ENCODE data around the gene SRPX. TPM values are rescaled to one million over a fixed set of nuclear protein-coding genes. Genes with fewer than 3 reads are reported as not detected.

Gene SRPX
- polyA plus RNA-seq, 1 of the 3 experiments (the other 2 are of a cell fraction) = 124 TPM

GRCh38 chrX:38233891-38234667 is 13.4 kb upstream of the SRPX start (continued):
- no peak for TF ChIP-seq YY1 (IDR thresholded peaks at IDR 0.05; ENCODE audit: low read depth)
- no peak for TF ChIP-seq NRF1 (IDR thresholded peaks at IDR 0.05; ENCODE audit: low read depth, low read length)

- no peak overlapping the region for H2AFZ ChIP-seq (ENCODE audit: low read depth)
- no peaks in the 10 kb centered on the region for H3K9me3 ChIP-seq
- no peak overlapping the region for H3K27ac ChIP-seq (ENCODE audit: low read depth in 2 of 2, low read length in 1 of 2)
- no peak for DNase-seq
- H3K4me2 ChIP-seq = no peak overlapping the region
- TF ChIP-seq ZBTB33 (IDR thresholded peaks at IDR 0.05; ENCODE audit: borderline replicate concordance, low read depth) = no peak
- no peak for TF ChIP-seq FOXJ3 (CRISPR knock-in tag; IDR thresholded peaks at IDR 0.05)
- TF ChIP-seq TCF12 (IDR thresholded peaks at IDR 0.05) = peak; percentile 6; the same call in 1 of the 2 replicates
- H3K4me1 ChIP-seq (ENCODE audit: control insufficient read depth in 1 of 2, insufficient read depth in 2 of 2, low read depth in 1 of 2, low read length in 1 of 2) = no peaks in the 10 kb centered on the region
- CTCF ChIA-PET = interaction anchor here (0.7 to 1.6 kb wide), 3 partner anchors 12 to 66 kb away, joined by 3 to 9 read pairs (median 3); no protein-coding TSS in a partner anchor
- POLR2A ChIA-PET = no interaction called here
- H3K4me3 ChIP-seq (ENCODE audit: low read depth in 2 of 2, low read length in 1 of 2) = no peak overlapping the region
- H3K36me3 ChIP-seq (replicated peaks in 1 of 2; ENCODE audit: control insufficient read depth in 1 of 2, insufficient read depth in 2 of 2, low read length in 1 of 2) = no peaks in the 10 kb centered on the region
- WGBS (ENCODE audit: low lambda C conversion rate) = 37% methylated on average over 3 of the region's 3 CpGs
- H3F3A ChIP-seq (replicated peaks; ENCODE audit: insufficient read depth) = no peaks in the 10 kb centered on the region
- no peaks in the 10 kb centered on the region for H3K9me2 ChIP-seq
- H3K9ac ChIP-seq = no peak overlapping the region
- H3K79me2 ChIP-seq (ENCODE audit: insufficient read depth) = no peaks in the 10 kb centered on the region
- no peaks in the 10 kb centered on the region for H4K20me1 ChIP-seq (ENCODE audit: insufficient read depth)
- H3K27me3 ChIP-seq (ENCODE audit: insufficient read depth) = no peaks in the 10 kb centered on the region
Observed at GRCh38 chrX:38232079-38232686, 11.5 kb upstream of the SRPX start.

GRCh38 chrX:38225093-38225492 is 4.4 kb upstream of the SRPX start:
- Histone ChIP-seq H3K4me1 (ENCODE audit: control insufficient read depth in 1 of 2, insufficient read depth in 2 of 2, low read depth in 1 of 2, low read length in 1 of 2) (peaks cover 0 to under 1% of the 10 kb centered on the region in 2 experiments; a peak in 1 of 4 replicates), H4K20me1 (ENCODE audit: insufficient read depth) (no peaks in the 10 kb centered on the region), H3K9ac (0 out of 2 replicates have a peak overlapping the region, but pooled peaks have one; percentile 9), H3K4me3 (ENCODE audit: low read depth in 2 of 2, low read length in 1 of 2) (no peak overlapping the region), H3K36me3 (replicated peaks in 1 of 2; ENCODE audit: control insufficient read depth in 1 of 2, insufficient read depth in 2 of 2, low read length in 1 of 2) (no peaks in the 10 kb centered on the region), H3K9me2 (no peaks in the 10 kb centered on the region), H3K27me3 (ENCODE audit: insufficient read depth) (no peaks in the 10 kb centered on the region; the same call in 1 of the 2 replicates), H3K27ac (ENCODE audit: low read depth in 2 of 2, low read length in 1 of 2) (no peak overlapping the region), H3F3A (replicated peaks; ENCODE audit: insufficient read depth) (no peaks in the 10 kb centered on the region), H2AFZ (ENCODE audit: low read depth) (peak overlapping the region; percentile 72; the same call in 1 of the 2 replicates), H3K4me2 (peak overlapping the region; percentile 11; the same call in 1 of the 2 replicates), H3K9me3 (no peaks in the 10 kb centered on the region), H3K79me2 (ENCODE audit: insufficient read depth) (no peaks in the 10 kb centered on the region)
- DNase-seq = no peak
- 3% methylated on average over 3 of the region's 3 CpGs for WGBS (ENCODE audit: low lambda C conversion rate)
- ChIA-PET POLR2A (no interaction called here), CTCF (no interaction called here)
- TF ChIP-seq FOXM1 (IDR thresholded peaks at IDR 0.05; ENCODE audit: low read depth) = no peak
- no peak for TF ChIP-seq FOXJ3 (CRISPR knock-in tag; IDR thresholded peaks at IDR 0.05)
- TF ChIP-seq SMC3 (IDR thresholded peaks at IDR 0.05; ENCODE audit: low read depth, low read length) = no peak
- TF ChIP-seq SIN3A (IDR thresholded peaks at IDR 0.05; ENCODE audit: borderline replicate concordance, low read depth, low read length) = no peak
- TF ChIP-seq GATA2 (CRISPR knock-in tag; IDR thresholded peaks at IDR 0.05) = no peak
- TF ChIP-seq GABPA (IDR thresholded peaks at IDR 0.05; ENCODE audit: low read depth) = no peak
- no peak for TF ChIP-seq RFX5 (IDR thresholded peaks at IDR 0.05; ENCODE audit: low read length)
- TF ChIP-seq ZBTB33 (IDR thresholded peaks at IDR 0.05; ENCODE audit: borderline replicate concordance, low read depth) = no peak
- TF ChIP-seq RXRA (IDR thresholded peaks at IDR 0.05; ENCODE audit: borderline replicate concordance, low read depth) = no peak
- TF ChIP-seq FOSL2 (IDR thresholded peaks at IDR 0.05; ENCODE audit: borderline replicate concordance, low read depth) = no peak
- no peak for TF ChIP-seq MAX (IDR thresholded peaks at IDR 0.05; ENCODE audit: low read depth)
- TF ChIP-seq USF2 (IDR thresholded peaks at IDR 0.05; ENCODE audit: borderline replicate concordance, low read depth, low read length) = no peak
- no peak for TF ChIP-seq TAF1 (IDR thresholded peaks at IDR 0.05; ENCODE audit: borderline replicate concordance, low read depth, low read length)
- no peak for TF ChIP-seq MXI1 (IDR thresholded peaks at IDR 0.05; ENCODE audit: low read depth, low read length)
- TF ChIP-seq TEAD4 (IDR thresholded peaks at IDR 0.05; ENCODE audit: borderline replicate concordance, insufficient read depth) = no peak
- TF ChIP-seq YY1 (IDR thresholded peaks at IDR 0.05; ENCODE audit: low read depth) = no peak
